Endothelial cell of umbilical vein (primary cell): ENCODE measurements around the gene PLAAT3. TPM values are rescaled to one million over a fixed set of nuclear protein-coding genes. Genes with fewer than 3 reads are reported as not detected.

Experiments
- BruUV-seq: library from RNA; stranded (reverse); fragments of 400-500 nt; replicated peaks from 2 replicates; lab custom pipeline; 2021; lab: Mats Ljungman, UMichigan
- CTCF ChIA-PET: fragments of 300-600, 350-600 bp; sonication (Branson Sonifier 250); formaldehyde crosslinking; loops from one replicate; lab custom pipeline; 2021; ENCODE audit warnings: antibody characterized with exemption, inconsistent platforms; lab: Charles Lee
- POLR2A ChIA-PET: fragments of 300-600, 350-600 bp; sonication (Branson Sonifier 250); formaldehyde crosslinking; loops from one replicate; lab custom pipeline; 2021; ENCODE audit warnings: antibody characterized with exemption, inconsistent platforms; lab: Charles Lee
- DNase-seq: peaks from one replicate; pipeline ENCODE4 v3.0.0-alpha.2; 2011; ENCODE audit warnings: low read depth, low spot score
- FAIRE-seq: peaks from 2 replicates; lab custom pipeline; 2011; peaks lifted over from hg19 to GRCh38; lab: Jason Lieb, UNC
- H2AFZ ChIP-seq: 2 replicates; pipeline ENCODE4 v1.6.0; 2012; ENCODE audit warnings: low read depth, low read length, control low read depth, inconsistent platforms
- H3K27ac ChIP-seq: 2 replicates; pipeline ENCODE4 v1.5.1; 2011; ENCODE audit warnings: low read depth, mild to moderate bottlenecking, control low read depth, low read length, moderate library complexity; ENCODE audit not compliant: insufficient read depth
- H3K27me3 ChIP-seq, 2 experiments: 2 replicates each; pipeline versions ENCODE4 v1.6.0 to v1.6.1; 2011; ENCODE audit warnings: low read length in 2 of 2, mixed read lengths in 1 of 2; ENCODE audit not compliant: control insufficient read depth in 2 of 2, insufficient read depth in 2 of 2
- H3K36me3 ChIP-seq, 2 experiments: 2 replicates in 1 of 2; 3 replicates in 1 of 2; pipeline ENCODE4 v1.5.1; 2011; ENCODE audit warnings: low read length in 2 of 2, mild to moderate bottlenecking in 1 of 2, moderate library complexity in 1 of 2; ENCODE audit not compliant: control insufficient read depth in 2 of 2, insufficient read depth in 2 of 2; ENCODE audit errors: extremely low read depth in 1 of 2
- H3K4me1 ChIP-seq: 3 replicates; pipeline ENCODE4 v1.5.1; 2011; ENCODE audit warnings: mild to moderate bottlenecking, low read length; ENCODE audit not compliant: control insufficient read depth, insufficient read depth; ENCODE audit errors: extremely low read depth
- H3K4me2 ChIP-seq: 2 replicates; pipeline ENCODE4 v1.6.1; 2011; ENCODE audit warnings: low read length, control low read depth, mixed read lengths; ENCODE audit not compliant: insufficient read depth
- H3K4me3 ChIP-seq, 3 experiments: fragments of 200-600 bp in 1 of 3; sonication (generic), shearing (Covaris generic) in 1 of 3; replicated peaks in 1 of 3; 2 replicates each; pipeline ENCODE4 v1.5.1; 2011 to 2016; ENCODE audit warnings: control low read depth in 3 of 3, low read length in 3 of 3, mild to moderate bottlenecking in 2 of 3, inconsistent platforms in 1 of 3, low read depth in 1 of 3, moderate library complexity in 1 of 3; ENCODE audit not compliant: insufficient read depth in 1 of 3
- H3K79me2 ChIP-seq: 2 replicates; pipeline ENCODE4 v1.6.0; 2012; ENCODE audit warnings: low read length, inconsistent platforms; ENCODE audit not compliant: control insufficient read depth, insufficient read depth
- H3K9ac ChIP-seq: replicated peaks from 2 replicates; pipeline ENCODE3; 2011; ENCODE audit warnings: low read length, control low read depth; ENCODE audit not compliant: insufficient read depth; ENCODE audit errors: extremely low read depth
- H3K9me1 ChIP-seq: replicated peaks from 3 replicates; pipeline ENCODE4 v1.6.0; 2011; ENCODE audit warnings: mild to moderate bottlenecking, low read length; ENCODE audit not compliant: control insufficient read depth, insufficient read depth; ENCODE audit errors: extremely low read depth
- H3K9me3 ChIP-seq: replicated peaks from 2 replicates; pipeline ENCODE4 v1.5.1; 2012; ENCODE audit warnings: low read length, inconsistent platforms; ENCODE audit not compliant: control insufficient read depth, insufficient read depth
- H4K20me1 ChIP-seq: replicated peaks from 2 replicates; pipeline ENCODE3; 2011; ENCODE audit warnings: mild to moderate bottlenecking, low read length; ENCODE audit not compliant: control insufficient read depth, insufficient read depth; ENCODE audit errors: extremely low read depth
- CTCF ChIP-seq, 2 donors: IDR thresholded peaks; 1 replicate in 1 of 2; 2 replicates in 1 of 2; pipeline ENCODE4 v1.5.1; 2011; ENCODE audit warnings: low read length in 2 of 2, mild to moderate bottlenecking in 2 of 2, moderate library complexity in 2 of 2, control low read depth in 1 of 2, inconsistent platforms in 1 of 2, low read depth in 1 of 2; ENCODE audit not compliant: insufficient read depth in 1 of 2; ENCODE audit errors: extremely low read depth in 1 of 2
- EZH2 ChIP-seq: IDR thresholded peaks from 2 replicates; pipeline ENCODE4 v1.6.1; 2012; ENCODE audit warnings: borderline replicate concordance, low read depth, mild to moderate bottlenecking, moderate library complexity, low read length, inconsistent platforms; ENCODE audit not compliant: severe bottlenecking
- FOS ChIP-seq: IDR thresholded peaks from 2 replicates; pipeline ENCODE4 v1.6.1; 2011; ENCODE audit warnings: mild to moderate bottlenecking, low read length, moderate library complexity, borderline replicate concordance; ENCODE audit not compliant: insufficient read depth
- GATA2 ChIP-seq: IDR thresholded peaks from 2 replicates; pipeline ENCODE4 v1.7.0; 2011; ENCODE audit warnings: low read depth, mild to moderate bottlenecking, moderate library complexity, mixed read lengths, low read length; ENCODE audit not compliant: insufficient read length, insufficient read depth
- JUN ChIP-seq: IDR thresholded peaks from 2 replicates; pipeline ENCODE4 v1.6.1; 2011; ENCODE audit warnings: borderline replicate concordance, low read depth; ENCODE audit not compliant: insufficient read length, insufficient read depth
- MAX ChIP-seq: IDR thresholded peaks from 2 replicates; pipeline ENCODE4 v1.6.1; 2011; ENCODE audit not compliant: insufficient read depth, insufficient read length
- MYC ChIP-seq: IDR thresholded peaks from one replicate; pipeline ENCODE4 v1.6.1; 2011; ENCODE audit warnings: mild to moderate bottlenecking, low read depth, low read length
- POLR2A ChIP-seq: IDR thresholded peaks from 2 replicates; pipeline ENCODE4 v1.6.1; 2012; ENCODE audit warnings: low read depth, mild to moderate bottlenecking, control low read depth, low read length
- POLR2AphosphoS5 ChIP-seq: IDR thresholded peaks from 2 replicates; pipeline ENCODE4 v1.6.1; 2012; ENCODE audit warnings: low read depth, mild to moderate bottlenecking, control low read depth, low read length, moderate library complexity; ENCODE audit not compliant: insufficient read depth
- dilution Hi-C: fragments of 300-500 bp; cut with MboI; formaldehyde crosslinking; loops from one replicate; pipeline ENCODE4 v1.15.0; 2019; ENCODE audit warnings: low sequenced_read_pairs; ENCODE audit not compliant: extremely low pct_ligation_motif_present
- intact Hi-C: fragments of 100-400 bp; cut with micrococcal nuclease; formaldehyde crosslinking; loops from one replicate; pipeline ENCODE4 v1.10.0; 2022
- polyA plus RNA-seq, 4 experiments: library from polyadenylated mRNA; depleted of rRNA in 3 of 4; stranded (reverse) in 3 of 4; unstranded in 1 of 4; fragments of >200 nt; gene quantifications; 2 replicates each; pipeline versions ENCODE4 v1.2.1 to v1.2.3, GENCODE V29; 2011 to 2012; ENCODE audit warnings: missing spikeins in 1 of 4
- total RNA-seq: library from RNA; stranded (reverse); gene quantifications from 2 replicates; pipeline ENCODE4 v1.2.3, GENCODE V29; 2021

The PLAAT3 gene
- total and polyA plus RNA-seq, 2 donors (not counting 3 experiments of a cell fraction or from before 2014, with no cell fraction given): 22.8 to 40.2 TPM

- no peaks in the 10 kb centered on the region for H4K20me1 ChIP-seq
- intact Hi-C loops: no loop called here
- TF ChIP-seq FOS (peak; percentile 58), EZH2 (no peak), JUN (no peak), MYC (no peak)
- dilution Hi-C loops: no loop called here
- no peak overlapping the region for H3K9ac ChIP-seq
- ChIA-PET CTCF (interaction anchor here (0.6 to 1.2 kb wide), 3 partner anchors 11 to 34 kb away, joined by 3 to 4 read pairs (median 3); no protein-coding TSS in a partner anchor), POLR2A (no interaction called here)
- H3K9me3 ChIP-seq: no peaks in the 10 kb centered on the region
- no peak overlapping the region for H3K4me2 ChIP-seq
- no peaks in the 10 kb centered on the region for H3K79me2 ChIP-seq
- no peak overlapping the region for H3K27ac ChIP-seq
- DNase-seq: peak; percentile 41
- BruUV-seq: no TSS peak
- H3K27me3 ChIP-seq: peaks cover 0 to 6% of the 10 kb centered on the region in 2 experiments
- no peaks in the 10 kb centered on the region for H3K36me3 ChIP-seq
- no peaks in the 10 kb centered on the region for H3K9me1 ChIP-seq
- H2AFZ ChIP-seq: no peak overlapping the region
- no peak overlapping the region for H3K4me3 ChIP-seq
- FAIRE-seq: peak; percentile 63
- peaks cover 3% of the 10 kb centered on the region for H3K4me1 ChIP-seq
Observed at GRCh38 chr11:63567044-63567840, 47.0 kb downstream of the PLAAT3 start.

- CTCF ChIA-PET: no interaction called here
- H2AFZ ChIP-seq: no peak overlapping the region
- H4K20me1 ChIP-seq: no peaks in the 10 kb centered on the region
- dilution Hi-C loops: no loop called here
- no peaks in the 10 kb centered on the region for H3K79me2 ChIP-seq
- DNase-seq (no peak), FAIRE-seq (no peak)
- peaks cover 0 to 11% of the 10 kb centered on the region in 2 experiments for H3K27me3 ChIP-seq
- intact Hi-C loops: no loop called here
- no peak overlapping the region for H3K27ac ChIP-seq
- H3K4me1 ChIP-seq: peaks cover 3% of the 10 kb centered on the region
- no peak overlapping the region for H3K4me3 ChIP-seq
- no peaks in the 10 kb centered on the region for H3K36me3 ChIP-seq
- H3K9me3 ChIP-seq: no peaks in the 10 kb centered on the region
- H3K9ac ChIP-seq: no peak overlapping the region
- H3K4me2 ChIP-seq: no peak overlapping the region
- TF ChIP-seq EZH2 (no peak), MAX (no peak), POLR2AphosphoS5 (no peak), CTCF (IDR thresholded peaks at IDR 0.05; ENCODE audit: extremely low read depth in 1 of 2, insufficient read depth in 1 of 2, low read depth in 1 of 2, low read length in 2 of 2) (no peak), MYC (no peak), POLR2A (no peak), FOS (no peak), GATA2 (no peak), JUN (no peak)
- POLR2A ChIA-PET: no interaction called here
- H3K9me1 ChIP-seq: no peaks in the 10 kb centered on the region
- BruUV-seq: no TSS peak
Observed at GRCh38 chr11:63564784-63565350, 49.4 kb downstream of the PLAAT3 start.
